HEK293 (cell line): ENCODE results near the gene CD96.
A peak's percentile ranks its signal among the peaks of the same experiment; 100 is the strongest.
"Not testable (repeated sequence)": the region's sequence is repeated elsewhere in the genome, so short reads cannot be mapped to it uniquely, and the experiment has no call there.

Experiments
- CTCF ChIA-PET: fragments of 350-600 bp; formaldehyde crosslinking; extraction: SDS; loops from one replicate; lab custom pipeline; 2021; ENCODE audit warnings: antibody characterized with exemption; lab: Yijun Ruan, JAX
- POLR2A ChIA-PET: fragments of 300-600 bp; formaldehyde crosslinking; extraction: SDS; loops from one replicate; lab custom pipeline; 2020; ENCODE audit warnings: antibody characterized with exemption, inconsistent platforms; lab: Yijun Ruan, JAX
- H3K27ac ChIP-seq: fragments of 200-500 bp; sonication (Bioruptor generic); 2 replicates; pipeline ENCODE4 v1.5.1; 2014; ENCODE audit warnings: low read depth, low read length, control low read depth, inconsistent platforms; ENCODE audit errors: extremely low read depth
- H3K36me3 ChIP-seq, 2 experiments: fragments of 200-500 bp in 1 of 2; sonication (Bioruptor generic) in 1 of 2; 1 replicate in 1 of 2; 2 replicates in 1 of 2; pipeline ENCODE4 v1.5.1; 2014 to 2017; ENCODE audit warnings: inconsistent platforms in 2 of 2, low read length in 2 of 2; ENCODE audit not compliant: control insufficient read depth in 2 of 2, insufficient read depth in 1 of 2
- H3K4me1 ChIP-seq: fragments of 200-500 bp; sonication (Bioruptor generic); 2 replicates; pipeline ENCODE4 v1.5.1; 2014; ENCODE audit warnings: mild to moderate bottlenecking, low read length, inconsistent platforms; ENCODE audit not compliant: control insufficient read depth, insufficient read depth
- H3K4me3 ChIP-seq: 2 replicates; pipeline ENCODE4 v1.5.1; 2011; ENCODE audit warnings: low read depth, mild to moderate bottlenecking, control low read depth, low read length, moderate library complexity
- H3K9me3 ChIP-seq: fragments of 200-500 bp; sonication (Bioruptor generic); 2 replicates; pipeline ENCODE4 v1.5.1; 2014; ENCODE audit warnings: low read depth, low read length, inconsistent platforms; ENCODE audit not compliant: control insufficient read depth, insufficient read depth
- BCL6B ChIP-seq: fragments of 450-650 bp; formaldehyde crosslinking; IDR thresholded peaks from 2 replicates; pipeline ENCODE4 v1.5.1; 2017; ENCODE audit warnings: missing biosample characterization, missing genetic modification characterization
- HIC1 ChIP-seq: fragments of 450-650 bp; formaldehyde crosslinking; IDR thresholded peaks from 2 replicates; pipeline ENCODE4 v1.5.1; 2016; ENCODE audit warnings: missing biosample characterization, missing genetic modification characterization
- KLF9 ChIP-seq: fragments of 450-650 bp; formaldehyde crosslinking; IDR thresholded peaks from 2 replicates; pipeline ENCODE4 v1.5.1; 2016; ENCODE audit warnings: missing biosample characterization, missing genetic modification characterization, low read depth
- PBX3 ChIP-seq: sonication (generic); formaldehyde crosslinking; IDR thresholded peaks from 2 replicates; pipeline ENCODE4 v1.8.1; 2022; ENCODE audit warnings: mild to moderate bottlenecking, moderate library complexity, missing genetic modification reagents
- SCRT2 ChIP-seq: fragments of 450-650 bp; formaldehyde crosslinking; IDR thresholded peaks from 2 replicates; pipeline ENCODE4 v1.5.1; 2016; ENCODE audit warnings: missing biosample characterization, missing genetic modification characterization
- SETDB1 ChIP-seq: IDR thresholded peaks from one replicate; pipeline ENCODE4 v1.6.1; 2017; ENCODE audit warnings: mild to moderate bottlenecking, low read length, moderate library complexity, mixed read lengths; ENCODE audit not compliant: insufficient read length
- TRIM28 ChIP-seq: IDR thresholded peaks from 2 replicates; pipeline ENCODE4 v1.6.1; 2011; ENCODE audit warnings: low read length, control low read depth, borderline replicate concordance
- ZBTB10 ChIP-seq: fragments of 450-650 bp; formaldehyde crosslinking; IDR thresholded peaks from 2 replicates; pipeline ENCODE4 v1.5.1; 2016; ENCODE audit warnings: missing biosample characterization, missing genetic modification characterization
- ZBTB6 ChIP-seq: fragments of 450-650 bp; formaldehyde crosslinking; IDR thresholded peaks from 2 replicates; pipeline ENCODE4 v1.5.1; 2017; ENCODE audit warnings: missing biosample characterization, missing genetic modification characterization
- ZFHX2 ChIP-seq: fragments of 450-650 bp; formaldehyde crosslinking; conservative IDR thresholded peaks from 2 replicates; pipeline ENCODE4 v1.5.1; 2016; ENCODE audit warnings: missing biosample characterization, missing genetic modification characterization
- ZNF121 ChIP-seq: fragments of 450-650 bp; formaldehyde crosslinking; IDR thresholded peaks from 2 replicates; pipeline ENCODE4 v1.5.1; 2016; ENCODE audit warnings: missing biosample characterization, missing genetic modification characterization
- ZNF133 ChIP-seq: fragments of 450-650 bp; formaldehyde crosslinking; IDR thresholded peaks from 2 replicates; pipeline ENCODE4 v1.5.1; 2016; ENCODE audit warnings: missing biosample characterization, missing genetic modification characterization
- ZNF146 ChIP-seq: fragments of 450-650 bp; formaldehyde crosslinking; IDR thresholded peaks from 2 replicates; pipeline ENCODE4 v1.5.1; 2016; ENCODE audit warnings: missing biosample characterization, missing genetic modification characterization
- ZNF16 ChIP-seq: fragments of 450-650 bp; formaldehyde crosslinking; IDR thresholded peaks from 2 replicates; pipeline ENCODE4 v1.5.1; 2016; ENCODE audit warnings: low read depth, missing biosample characterization, missing genetic modification characterization
- ZNF174 ChIP-seq: fragments of 450-650 bp; formaldehyde crosslinking; IDR thresholded peaks from 2 replicates; pipeline ENCODE4 v1.5.0; 2017; ENCODE audit warnings: missing biosample characterization, mild to moderate bottlenecking, missing genetic modification characterization
- ZNF19 ChIP-seq: fragments of 450-650 bp; formaldehyde crosslinking; IDR thresholded peaks from 2 replicates; pipeline ENCODE4; 2016; ENCODE audit warnings: missing biosample characterization, missing genetic modification characterization, low read depth
- ZNF391 ChIP-seq: fragments of 450-650 bp; formaldehyde crosslinking; IDR thresholded peaks from 2 replicates; pipeline ENCODE4 v1.5.1; 2016; ENCODE audit warnings: low read depth, missing biosample characterization, missing genetic modification characterization, borderline replicate concordance
- ZNF529 ChIP-seq: fragments of 450-650 bp; formaldehyde crosslinking; IDR thresholded peaks from 2 replicates; pipeline ENCODE4 v1.5.1; 2017; ENCODE audit warnings: missing genetic modification characterization, missing biosample characterization; ENCODE audit not compliant: insufficient replicate concordance
- ZNF530 ChIP-seq: fragments of 450-650 bp; formaldehyde crosslinking; IDR thresholded peaks from 2 replicates; pipeline ENCODE4 v1.5.1; 2016; ENCODE audit warnings: low read depth, missing biosample characterization, missing genetic modification characterization
- ZNF561 ChIP-seq: fragments of 450-650 bp; IDR thresholded peaks from 2 replicates; pipeline ENCODE4 v1.5.1; 2018; ENCODE audit warnings: missing biosample characterization, missing genetic modification characterization, borderline replicate concordance
- ZNF768 ChIP-seq: fragments of 450-650 bp; formaldehyde crosslinking; IDR thresholded peaks from 2 replicates; pipeline ENCODE4 v1.5.1; 2018; ENCODE audit warnings: missing biosample characterization, mild to moderate bottlenecking, missing genetic modification characterization
- ZNF776 ChIP-seq: fragments of 450-650 bp; formaldehyde crosslinking; IDR thresholded peaks from 2 replicates; pipeline ENCODE4 v1.5.0; 2017; ENCODE audit warnings: missing biosample characterization, missing genetic modification characterization, borderline replicate concordance
- ZNF837 ChIP-seq: fragments of 450-650 bp; formaldehyde crosslinking; IDR thresholded peaks from 2 replicates; pipeline ENCODE4 v1.5.1; 2016; ENCODE audit warnings: missing biosample characterization, missing genetic modification characterization
- ZSCAN16 ChIP-seq: fragments of 450-650 bp; formaldehyde crosslinking; IDR thresholded peaks from 2 replicates; pipeline ENCODE4 v1.5.1; 2016; ENCODE audit warnings: missing biosample characterization, missing genetic modification characterization

CD96 gene

GRCh38 chr3:111627092-111627491, 85.1 kb downstream of the CD96 start (continued):
- TF ChIP-seq ZNF391 (tag by site-specific recombination), result no peak
- no peak for TF ChIP-seq ZFHX2 (tag by site-specific recombination)
- TF ChIP-seq ZNF776, result no peak
- TF ChIP-seq ZNF530 (tag by site-specific recombination), result no peak
- TF ChIP-seq, all 188 proteins: peak for 0

GRCh38 chr3:111629018-111629417, 87.0 kb downstream of the CD96 start:
- H3K9me3 ChIP-seq, CTCF ChIA-PET, POLR2A ChIA-PET, H3K4me1 ChIP-seq, H3K36me3 ChIP-seq, H3K4me3 ChIP-seq, H3K27ac ChIP-seq: not testable (repeated sequence)
- peak; percentile 85 for TF ChIP-seq SETDB1
- 0 out of 2 replicates have a peak, but pooled peaks have one; percentile 18 for TF ChIP-seq TRIM28
- TF ChIP-seq ZNF529 (tag by site-specific recombination), result peak; percentile 77

GRCh38 chr3:111630638-111631037, 88.6 kb downstream of the CD96 start:
- POLR2A ChIA-PET, H3K36me3 ChIP-seq, H3K27ac ChIP-seq, H3K4me3 ChIP-seq, CTCF ChIA-PET, H3K4me1 ChIP-seq, H3K9me3 ChIP-seq: not testable (repeated sequence)

- Histone ChIP-seq H3K9me3 (no peaks in the 10 kb centered on the region), H3K4me1 (no peaks in the 10 kb centered on the region), H3K27ac (no peak overlapping the region), H3K4me3 (no peak overlapping the region), H3K36me3 (no peaks in the 10 kb centered on the region)
- POLR2A ChIA-PET, result no interaction called here
- CTCF ChIA-PET, result no interaction called here
- TF ChIP-seq ZNF561 (tag by site-specific recombination) (no peak), BCL6B (tag by site-specific recombination) (no peak), SCRT2 (tag by site-specific recombination) (no peak), ZBTB10 (tag by site-specific recombination) (no peak), ZNF121 (no peak), ZNF174 (no peak), PBX3 (CRISPR knock-in tag) (no peak), ZNF19 (tag by site-specific recombination) (no peak), ZNF16 (no peak), ZSCAN16 (tag by site-specific recombination) (no peak), ZNF768 (no peak), ZBTB6 (tag by site-specific recombination) (no peak), HIC1 (tag by site-specific recombination) (no peak), ZNF837 (no peak), KLF9 (tag by site-specific recombination) (no peak), ZNF146 (no peak), ZNF133 (tag by site-specific recombination) (no peak)
Measured at GRCh38 chr3:111635403-111635802, 93.4 kb downstream of the CD96 start.
